ENCODE results near the gene NT5DC4.
"Not testable (repeated sequence)": the region's sequence is repeated elsewhere in the genome, so short reads cannot be mapped to it uniquely, and the experiment has no call there.

Gene NT5DC4

GRCh38 chr2:112701052-112701451, 19.8 kb upstream of the NT5DC4 start:
- no peak for DNase-seq

- DNase-seq = no peak
Measured at GRCh38 chr2:112703684-112704083, 17.1 kb upstream of the NT5DC4 start.

DNA sequence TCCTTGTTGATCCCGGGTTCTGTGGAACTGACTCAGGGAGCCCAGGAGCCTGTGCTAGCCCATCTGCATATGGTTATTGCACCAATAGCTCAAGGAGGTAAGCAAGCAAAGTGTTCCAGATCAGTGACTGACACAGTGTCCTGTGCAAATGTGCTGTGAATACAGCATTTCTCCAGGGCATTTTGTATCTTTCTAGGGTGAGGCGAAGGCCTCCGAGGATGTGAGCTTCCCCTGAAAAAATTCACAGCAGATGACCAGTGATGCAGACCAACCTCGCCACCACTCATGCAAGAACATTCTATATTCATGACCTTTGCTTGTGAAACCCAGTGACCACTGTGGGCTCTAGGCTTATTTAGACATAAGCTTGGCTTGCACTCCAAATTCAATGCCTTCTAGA, 15.2 kb upstream of the NT5DC4 start:
- DNase-seq = no peak

- DNase-seq = no peak
Measured at GRCh38 chr2:112706170-112706664, 14.6 kb upstream of the NT5DC4 start.

- DNase-seq = not testable (repeated sequence)
Measured at GRCh38 chr2:112706947-112707346, 13.9 kb upstream of the NT5DC4 start.

DNA sequence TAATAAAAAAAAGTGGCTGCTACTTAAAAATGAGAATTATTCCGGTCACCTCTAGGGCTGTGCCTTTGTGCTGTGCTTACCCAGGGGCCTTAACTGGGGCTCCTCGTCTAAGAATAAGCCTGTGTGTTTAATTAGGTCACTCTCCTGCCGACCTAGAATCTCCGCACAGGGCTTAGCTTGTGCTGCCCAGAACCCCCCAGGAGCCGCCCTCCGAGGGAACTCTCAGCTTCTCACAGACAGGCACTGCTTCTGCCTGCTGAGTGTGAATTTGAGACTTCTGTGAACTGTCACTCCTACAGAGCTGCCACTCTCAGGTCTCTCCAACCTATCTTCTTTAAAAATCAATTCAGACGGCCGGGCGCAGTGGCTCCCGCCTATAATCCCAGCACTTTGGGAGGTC, 11.9 kb upstream of the NT5DC4 start:
- no peak for DNase-seq

- no peak for DNase-seq
Measured at GRCh38 chr2:112709703-112710102, 11.1 kb upstream of the NT5DC4 start.

- DNase-seq = no peak
Measured at GRCh38 chr2:112710956-112711750, 9.7 kb upstream of the NT5DC4 start.

DNA sequence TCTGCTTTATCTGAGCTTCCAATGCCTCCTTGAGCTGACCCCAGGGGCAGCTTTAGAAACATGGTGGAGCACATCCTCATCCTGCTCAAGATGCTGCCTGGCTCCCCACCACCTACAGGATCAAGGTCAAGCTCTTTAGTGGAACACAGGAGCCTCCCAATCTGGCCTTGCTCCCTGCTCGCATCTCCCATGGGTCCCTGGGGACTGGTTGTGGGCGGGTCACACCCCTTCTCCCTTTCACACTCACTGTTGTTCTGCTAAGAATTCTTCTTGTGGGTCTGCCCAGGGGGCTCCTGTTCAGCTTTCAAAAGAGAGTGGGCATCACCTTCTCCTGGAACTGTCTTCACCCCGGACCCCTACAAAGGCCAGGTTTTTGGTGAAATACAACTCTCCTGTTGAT, 8.4 kb upstream of the NT5DC4 start:
- DNase-seq = no peak

GRCh38 chr2:112712903-112713584, 7.8 kb upstream of the NT5DC4 start:
- no peak for DNase-seq

DNA sequence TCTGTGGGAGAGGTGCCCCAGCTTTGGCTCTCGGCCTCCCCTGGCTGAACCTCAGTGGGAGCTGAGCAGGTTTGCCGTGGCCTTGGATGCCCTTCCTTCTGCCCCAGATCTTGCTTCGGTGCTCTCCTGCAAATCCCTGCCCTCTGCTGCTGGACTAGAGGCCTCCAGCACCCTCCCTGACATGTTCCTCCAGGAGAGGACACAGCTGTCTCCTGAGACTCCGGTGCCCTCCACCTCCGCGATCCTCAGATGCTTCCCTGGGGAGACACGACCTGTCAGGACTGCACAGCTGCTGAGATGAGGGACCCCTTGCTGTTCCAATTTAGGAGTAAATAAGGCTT, 7.3 kb upstream of the NT5DC4 start:
- no peak for DNase-seq

- DNase-seq = no peak
Measured at GRCh38 chr2:112713926-112714325, 6.9 kb upstream of the NT5DC4 start.

- DNase-seq = no peak
Measured at GRCh38 chr2:112714331-112714730, 6.5 kb upstream of the NT5DC4 start.

DNA sequence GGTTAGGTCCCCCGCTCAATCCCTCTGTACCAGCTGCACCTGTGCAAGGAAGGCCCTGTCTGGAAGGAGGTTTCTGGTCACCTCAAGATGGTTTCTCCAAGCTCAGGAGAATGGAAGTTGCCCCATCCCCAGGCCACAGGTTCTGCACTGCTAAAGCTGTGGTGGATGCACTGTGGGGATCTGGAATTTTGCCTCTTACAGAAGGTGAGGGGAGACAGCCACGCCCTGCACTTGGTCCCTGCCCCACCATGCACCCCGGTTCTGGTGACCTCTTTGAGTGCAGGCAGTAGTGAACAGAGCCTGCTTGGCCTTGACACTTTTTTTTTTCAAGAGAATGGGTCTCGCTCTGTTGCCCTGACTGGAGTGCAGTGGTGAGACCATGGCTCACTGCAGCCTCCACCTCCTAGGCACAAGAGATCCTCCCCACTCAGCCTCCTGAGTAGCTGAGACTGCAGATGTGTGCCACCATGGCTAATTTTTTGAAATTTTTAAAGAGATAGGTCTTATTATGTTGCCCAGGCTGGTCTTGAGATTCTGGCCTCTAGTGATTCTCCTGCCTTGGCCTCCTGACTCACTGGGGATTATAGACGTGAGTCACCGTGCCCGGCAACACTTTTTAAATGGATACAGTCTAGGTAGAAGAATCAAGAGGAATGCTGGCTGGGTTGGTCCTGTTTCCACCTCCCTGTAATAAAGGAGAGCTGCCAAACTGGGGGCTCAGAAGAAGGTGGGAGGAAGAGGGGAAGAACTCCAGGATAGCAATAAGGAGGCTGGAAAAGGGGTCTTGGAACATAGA, 5.8 kb upstream of the NT5DC4 start:
- no peak for DNase-seq

GRCh38 chr2:112716094-112716493, 4.7 kb upstream of the NT5DC4 start:
- not testable (repeated sequence) for DNase-seq

DNA sequence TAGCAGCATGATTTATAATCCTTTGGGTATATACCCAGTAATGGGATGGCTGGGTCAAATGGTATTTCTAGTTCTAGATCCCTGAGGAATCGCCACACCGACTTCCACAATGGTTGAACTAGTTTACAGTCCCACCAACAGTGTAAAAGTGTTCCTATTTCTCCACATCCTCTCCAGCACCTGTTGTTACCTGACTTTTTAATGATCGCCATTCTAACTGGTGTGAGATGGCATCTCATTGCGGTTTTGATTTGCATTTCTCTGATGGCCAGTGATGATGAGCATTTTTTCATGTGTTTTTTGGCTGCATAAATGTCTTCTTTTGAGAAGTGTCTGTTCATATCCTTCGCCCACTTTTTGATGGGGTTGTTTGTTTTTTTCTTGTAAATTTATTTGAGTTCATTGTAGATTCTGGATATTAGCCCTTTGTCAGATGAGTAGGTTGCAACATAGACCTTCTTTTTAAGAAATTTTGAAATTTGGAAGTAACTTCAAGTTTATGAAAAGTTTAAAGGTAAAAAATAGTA, 3.9 kb upstream of the NT5DC4 start:
- DNase-seq = not testable (repeated sequence)

- DNase-seq = no peak
Measured at GRCh38 chr2:112718863-112719370, 1.9 kb upstream of the NT5DC4 start.

DNA sequence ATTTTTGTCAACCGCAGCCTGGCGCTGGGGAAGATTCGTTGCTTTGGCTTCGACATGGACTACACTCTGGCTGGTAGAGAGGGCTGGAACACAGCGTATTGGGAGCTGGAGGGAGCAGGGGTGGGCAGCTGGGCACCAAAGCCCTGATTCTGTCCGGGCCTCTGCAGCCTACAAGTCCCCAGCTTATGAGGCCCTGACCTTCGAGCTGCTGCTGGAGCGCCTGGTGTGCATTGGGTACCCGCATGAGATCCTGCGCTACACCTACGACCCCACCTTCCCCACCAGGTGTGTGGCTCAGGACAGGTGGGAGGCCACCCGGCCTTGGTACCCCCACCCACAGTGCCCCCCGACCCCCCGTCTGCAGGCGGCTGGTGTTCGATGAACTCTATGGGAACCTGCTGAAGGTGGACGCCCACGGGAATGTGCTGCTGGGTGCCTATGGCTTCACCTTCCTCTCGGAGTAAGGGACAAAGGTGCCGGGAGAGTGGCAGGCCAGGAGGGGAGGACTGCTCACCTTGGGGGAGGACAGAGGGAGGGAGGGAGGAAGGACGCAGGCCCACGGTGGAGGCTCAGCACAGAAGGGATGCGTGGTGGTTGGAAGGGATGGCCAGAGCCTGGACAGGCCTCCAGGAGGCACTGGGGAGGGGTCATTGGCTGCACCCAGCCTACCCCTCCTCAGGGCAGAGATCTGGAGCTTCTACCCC, 1.2 kb downstream of the NT5DC4 start:
- no peak for DNase-seq

- DNase-seq = no peak
Measured at GRCh38 chr2:112722816-112723546, 2.2 kb downstream of the NT5DC4 start.

- no peak for DNase-seq
Measured at GRCh38 chr2:112723547-112723940, 2.7 kb downstream of the NT5DC4 start.

- DNase-seq = no peak
Measured at GRCh38 chr2:112723995-112724394, 3.2 kb downstream of the NT5DC4 start.
